ENCODE results near the gene PHF19. TPM values are rescaled to one million over a fixed set of nuclear protein-coding genes. Genes with fewer than 3 reads are reported as not detected.

Gene PHF19
- total and polyA plus RNA-seq, 2 donors (not counting 3 experiments of a cell fraction or from before 2014, with no cell fraction given), result 102 to 153 TPM

DNA sequence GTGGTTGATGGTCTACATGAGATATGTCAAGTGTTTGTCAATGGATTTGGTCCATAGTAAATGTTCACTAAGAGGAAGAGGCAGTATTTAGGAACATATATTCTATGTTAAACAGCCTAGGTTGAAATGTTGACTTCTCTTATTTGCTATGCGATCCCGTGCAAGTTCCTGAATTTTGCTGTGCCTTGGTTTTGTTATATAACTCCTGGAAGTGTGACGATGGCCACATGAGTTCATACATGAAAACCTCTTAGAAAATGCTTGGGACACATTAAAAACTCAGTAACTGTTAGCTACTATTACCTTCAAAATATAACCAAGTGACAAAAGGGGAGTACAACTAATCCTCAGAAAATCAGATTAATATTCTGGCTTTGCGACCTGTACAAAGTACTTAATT is 61.9 kb downstream of the PHF19 start:
- H3K27me3 ChIP-seq (ENCODE audit: control insufficient read depth in 2 of 2, insufficient read depth in 2 of 2, low read length in 2 of 2), result no peaks in the 10 kb centered on the region
- H3K4me1 ChIP-seq (ENCODE audit: control insufficient read depth, extremely low read depth, insufficient read depth, low read length), result no peaks in the 10 kb centered on the region
- no peak for DNase-seq (ENCODE audit: low read depth, low spot score)
- intact Hi-C loops (cut with micrococcal nuclease) (no loop called here), dilution Hi-C loops (cut with MboI; ENCODE audit: extremely low pct_ligation_motif_present, low sequenced_read_pairs) (no loop called here)
- no peaks in the 10 kb centered on the region for H4K20me1 ChIP-seq (replicated peaks; ENCODE audit: control insufficient read depth, extremely low read depth, insufficient read depth, low read length)
- H3K4me3 ChIP-seq (replicated peaks in 1 of 3; ENCODE audit: insufficient read depth in 1 of 3, low read depth in 1 of 3, low read length in 3 of 3), result no peak overlapping the region
- no peak overlapping the region for H3K27ac ChIP-seq (ENCODE audit: insufficient read depth, low read depth, low read length)
- no peaks in the 10 kb centered on the region for H3K9me3 ChIP-seq (replicated peaks; ENCODE audit: control insufficient read depth, insufficient read depth, low read length)
- H3K79me2 ChIP-seq (ENCODE audit: control insufficient read depth, insufficient read depth, low read length), result no peaks in the 10 kb centered on the region
- no peak for FAIRE-seq
- no peak for TF ChIP-seq POLR2AphosphoS5 (IDR thresholded peaks at IDR 0.05; ENCODE audit: insufficient read depth, low read depth, low read length)
- TF ChIP-seq, protein P1, sequence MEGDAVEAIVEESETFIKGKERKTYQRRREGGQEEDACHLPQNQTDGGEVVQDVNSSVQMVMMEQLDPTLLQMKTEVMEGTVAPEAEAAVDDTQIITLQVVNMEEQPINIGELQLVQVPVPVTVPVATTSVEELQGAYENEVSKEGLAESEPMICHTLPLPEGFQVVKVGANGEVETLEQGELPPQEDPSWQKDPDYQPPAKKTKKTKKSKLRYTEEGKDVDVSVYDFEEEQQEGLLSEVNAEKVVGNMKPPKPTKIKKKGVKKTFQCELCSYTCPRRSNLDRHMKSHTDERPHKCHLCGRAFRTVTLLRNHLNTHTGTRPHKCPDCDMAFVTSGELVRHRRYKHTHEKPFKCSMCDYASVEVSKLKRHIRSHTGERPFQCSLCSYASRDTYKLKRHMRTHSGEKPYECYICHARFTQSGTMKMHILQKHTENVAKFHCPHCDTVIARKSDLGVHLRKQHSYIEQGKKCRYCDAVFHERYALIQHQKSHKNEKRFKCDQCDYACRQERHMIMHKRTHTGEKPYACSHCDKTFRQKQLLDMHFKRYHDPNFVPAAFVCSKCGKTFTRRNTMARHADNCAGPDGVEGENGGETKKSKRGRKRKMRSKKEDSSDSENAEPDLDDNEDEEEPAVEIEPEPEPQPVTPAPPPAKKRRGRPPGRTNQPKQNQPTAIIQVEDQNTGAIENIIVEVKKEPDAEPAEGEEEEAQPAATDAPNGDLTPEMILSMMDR (IDR thresholded peaks at IDR 0.05; ENCODE audit: extremely low read depth in 1 of 2, insufficient read depth in 1 of 2, low read depth in 1 of 2, low read length in 2 of 2), result no peak
- TF ChIP-seq JUN (IDR thresholded peaks at IDR 0.05; ENCODE audit: borderline replicate concordance, insufficient read depth, insufficient read length, low read depth), result no peak
- no peak for TF ChIP-seq POLR2A (IDR thresholded peaks at IDR 0.05; ENCODE audit: low read depth, low read length)
- no peak for TF ChIP-seq MYC (IDR thresholded peaks at IDR 0.05; ENCODE audit: low read depth, low read length)
- TF ChIP-seq, protein P2, sequence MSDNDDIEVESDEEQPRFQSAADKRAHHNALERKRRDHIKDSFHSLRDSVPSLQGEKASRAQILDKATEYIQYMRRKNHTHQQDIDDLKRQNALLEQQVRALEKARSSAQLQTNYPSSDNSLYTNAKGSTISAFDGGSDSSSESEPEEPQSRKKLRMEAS (IDR thresholded peaks at IDR 0.05; ENCODE audit: insufficient read depth, insufficient read length), result no peak
- no peak for TF ChIP-seq GATA2 (IDR thresholded peaks at IDR 0.05; ENCODE audit: insufficient read depth, insufficient read length, low read depth, low read length)
- no peak for TF ChIP-seq FOS (IDR thresholded peaks at IDR 0.05; ENCODE audit: borderline replicate concordance, insufficient read depth, low read length)
- no peak for TF ChIP-seq EZH2 (IDR thresholded peaks at IDR 0.05; ENCODE audit: borderline replicate concordance, low read depth, low read length, severe bottlenecking)
- H3K9me1 ChIP-seq (replicated peaks; ENCODE audit: control insufficient read depth, extremely low read depth, insufficient read depth, low read length), result no peaks in the 10 kb centered on the region
- POLR2A ChIA-PET, result no interaction called here
- CTCF ChIA-PET, result no interaction called here
- peaks cover 5 to 17% of the 10 kb centered on the region in 2 experiments for H3K36me3 ChIP-seq (ENCODE audit: control insufficient read depth in 2 of 2, extremely low read depth in 1 of 2, insufficient read depth in 2 of 2, low read length in 2 of 2)
- BruUV-seq (replicated peaks), result no TSS peak
- H3K4me2 ChIP-seq (ENCODE audit: insufficient read depth, low read length), result no peak overlapping the region
- H3K9ac ChIP-seq (replicated peaks; ENCODE audit: extremely low read depth, insufficient read depth, low read length), result no peak overlapping the region
- H2AFZ ChIP-seq (ENCODE audit: low read depth, low read length), result no peak overlapping the region
